Stimulated activated CD4-positive, alpha-beta T cell treated with anti-CD3 and anti-CD28 coated beads, Interleukin-4, amount 100 ng/mL, for 4 hours (primary cell): ENCODE measurements around the gene SIRT2.
"Not testable (repeated sequence)": the region's sequence is repeated elsewhere in the genome, so short reads cannot be mapped to it uniquely, and the experiment has no call there.

ENCODE experiments used
- DNase-seq, 2 experiments: peaks; one replicate each; pipeline ENCODE4 v3.0.0-alpha.2; 2020

Gene SIRT2

GRCh38 chr19:38843175-38843758, 56.2 kb downstream of the SIRT2 start:
- DNase-seq = no peak

GRCh38 chr19:38842439-38843174, 56.8 kb downstream of the SIRT2 start:
- DNase-seq = peak in 1 of 2 experiments; percentile 59

DNA sequence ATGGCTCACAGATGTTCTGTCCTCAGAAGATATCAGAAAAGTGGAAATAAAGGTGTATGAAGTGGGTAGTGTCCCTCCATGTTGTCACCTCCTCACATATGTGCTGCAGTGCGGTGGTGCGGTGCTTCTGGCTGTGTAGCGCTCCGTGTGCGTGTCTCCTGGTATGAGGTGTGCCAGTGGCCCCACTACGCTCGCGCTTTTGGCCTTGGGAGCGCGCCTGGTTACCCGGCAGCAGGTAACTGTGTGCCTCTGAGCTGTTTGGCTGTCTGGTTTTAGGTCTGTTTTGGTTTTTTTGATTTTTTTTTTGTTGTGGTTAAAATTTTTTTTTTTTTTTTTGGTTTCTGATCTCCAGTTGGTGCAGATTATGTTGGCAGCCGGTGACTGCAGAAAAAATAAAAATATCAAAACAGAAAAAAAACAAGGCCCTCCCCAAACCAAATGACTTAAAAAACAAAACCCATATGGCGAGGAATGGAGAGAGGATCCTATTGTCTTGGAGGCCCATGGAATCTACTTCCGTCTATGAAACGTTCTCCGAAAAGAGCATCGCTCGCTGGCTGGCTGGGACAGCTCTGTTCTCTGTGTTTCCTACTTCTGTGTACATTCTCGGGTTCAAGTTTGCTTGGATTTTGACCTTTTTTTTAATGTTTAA, 57.5 kb downstream of the SIRT2 start:
- DNase-seq = no peak

DNA sequence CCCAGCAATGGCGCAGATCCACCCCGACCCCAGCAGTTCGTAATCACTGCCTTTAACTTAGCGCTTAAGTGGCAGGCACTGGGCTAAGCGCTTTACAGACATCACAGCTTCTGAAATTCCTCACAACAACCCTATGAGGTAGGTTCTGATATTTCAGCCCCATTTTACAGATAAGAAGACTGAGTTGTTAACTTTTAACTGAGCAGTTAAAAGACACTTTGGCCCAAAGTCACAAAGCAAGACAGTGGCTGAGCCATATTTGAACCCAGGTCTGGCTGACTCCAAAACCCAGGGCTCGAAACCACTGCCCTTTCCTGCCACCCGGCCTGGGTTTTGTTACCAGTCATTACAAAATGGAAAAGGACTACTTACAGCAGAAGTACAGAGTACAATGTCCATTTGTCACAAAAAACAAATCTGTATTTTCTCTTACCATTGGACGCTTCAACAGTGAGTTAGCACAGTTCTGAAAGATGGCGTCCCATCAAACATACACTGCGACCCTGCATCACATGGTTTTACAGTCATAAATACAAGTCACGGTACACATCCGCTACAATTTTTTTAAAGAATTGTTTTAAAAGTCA, 58.1 kb downstream of the SIRT2 start:
- no peak for DNase-seq

DNA sequence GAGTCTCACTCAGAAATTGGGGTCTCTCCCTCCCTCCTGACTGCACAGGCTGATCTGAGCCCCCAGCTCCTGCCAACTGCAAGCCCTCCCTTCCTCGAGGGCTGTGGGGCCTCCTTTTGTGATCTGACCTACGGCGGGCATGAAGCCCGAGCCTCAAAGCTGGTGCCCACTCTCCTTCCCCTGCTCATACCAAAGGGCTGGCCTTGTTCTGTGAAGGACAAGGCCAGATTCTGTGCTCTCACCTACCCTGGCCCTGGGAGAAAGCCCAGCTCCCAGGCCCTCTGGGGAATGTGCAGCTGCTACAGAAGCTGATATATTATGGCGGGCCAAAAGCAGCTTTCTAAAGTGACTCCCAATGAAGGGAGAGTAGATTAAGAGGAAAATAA, 58.8 kb downstream of the SIRT2 start:
- no peak for DNase-seq

GRCh38 chr19:38839816-38840582, 59.4 kb downstream of the SIRT2 start:
- no peak for DNase-seq

- DNase-seq = no peak
These were observed 60.2 kb downstream of the SIRT2 start for GRCh38 chr19:38838986-38839761.

DNA sequence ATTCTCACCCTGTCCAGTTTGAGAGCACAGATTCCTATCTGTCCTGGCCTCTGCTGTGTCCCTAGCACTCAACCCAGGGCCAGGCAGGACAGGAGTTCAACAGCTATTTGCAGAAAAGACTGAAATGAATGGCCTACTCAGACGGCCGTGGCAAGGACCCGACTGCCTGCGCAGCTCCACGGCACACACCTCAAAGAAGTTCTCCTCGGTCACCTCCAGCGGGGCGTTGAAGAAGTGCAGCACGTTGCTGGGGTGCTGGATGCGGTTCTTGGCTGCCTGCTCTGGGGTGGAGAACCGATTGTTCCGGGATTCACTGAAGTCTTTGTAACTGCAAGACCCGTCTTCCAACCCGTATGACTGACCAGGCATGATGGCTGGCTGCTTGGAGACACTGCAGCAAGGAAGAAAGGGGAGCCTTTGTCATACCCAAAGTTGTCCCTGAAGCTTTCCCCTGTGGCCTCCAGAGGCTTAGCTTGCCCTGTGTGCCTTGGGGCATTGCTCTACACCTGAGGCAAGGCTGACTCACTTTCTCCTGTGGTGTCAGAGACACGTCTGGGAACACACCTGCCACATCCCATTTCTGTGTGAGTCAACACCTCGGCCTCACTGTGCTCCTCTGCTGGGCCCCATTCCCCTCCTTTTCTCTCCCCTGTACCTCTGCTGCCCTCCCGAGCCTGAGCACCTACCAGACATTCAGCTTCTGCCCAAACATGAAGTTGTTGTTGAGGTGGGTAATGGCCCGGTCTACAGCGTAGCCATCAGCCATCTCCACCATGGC, 61.0 kb downstream of the SIRT2 start:
- DNase-seq = peak; percentile 54 to 82

DNA sequence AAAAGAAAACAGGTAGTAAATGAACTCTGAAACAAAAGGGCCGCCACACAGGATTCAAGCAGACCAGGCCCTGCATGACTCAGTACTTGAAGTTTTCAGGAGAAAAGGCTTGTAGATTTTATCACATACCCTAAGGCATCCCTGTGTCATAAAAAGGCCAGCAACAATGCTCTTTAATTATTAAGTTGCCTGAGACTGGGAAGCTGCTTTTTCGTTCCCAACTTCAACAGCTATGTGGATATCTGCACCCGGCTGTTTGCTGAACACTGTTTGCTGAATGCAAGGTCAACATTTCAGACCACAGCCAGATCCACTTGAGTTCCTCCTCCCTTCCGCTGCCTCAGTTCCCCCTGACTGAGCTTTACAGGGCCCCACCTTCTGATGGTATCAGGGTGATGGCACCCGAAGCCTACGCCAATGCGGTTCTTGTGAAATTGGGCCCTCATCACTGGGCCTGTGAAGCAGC, 61.7 kb downstream of the SIRT2 start:
- no peak for DNase-seq

GRCh38 chr19:38836983-38837626, 62.3 kb downstream of the SIRT2 start:
- no peak for DNase-seq

- no peak for DNase-seq
These were observed 63.0 kb downstream of the SIRT2 start for GRCh38 chr19:38836159-38836982.

DNA sequence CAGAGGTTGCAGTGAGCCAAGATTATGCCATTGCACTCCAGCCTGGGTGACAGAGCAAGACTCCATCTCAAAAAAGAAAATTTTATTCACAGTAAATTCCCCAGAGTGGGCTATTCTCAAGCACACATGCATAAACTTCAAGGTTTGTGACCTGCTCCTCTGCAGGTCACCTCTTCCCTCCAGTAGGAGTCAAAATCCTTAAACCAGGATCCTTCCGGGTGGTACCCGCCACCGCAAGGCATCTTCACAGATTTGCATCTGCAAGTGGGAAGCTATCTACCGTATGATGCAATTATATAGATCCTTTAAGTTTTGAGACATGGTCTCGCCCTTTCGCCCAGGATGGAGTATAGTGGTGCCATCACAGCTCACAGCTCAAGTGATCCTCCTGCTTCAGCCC, 64.8 kb downstream of the SIRT2 start:
- no peak for DNase-seq

DNA sequence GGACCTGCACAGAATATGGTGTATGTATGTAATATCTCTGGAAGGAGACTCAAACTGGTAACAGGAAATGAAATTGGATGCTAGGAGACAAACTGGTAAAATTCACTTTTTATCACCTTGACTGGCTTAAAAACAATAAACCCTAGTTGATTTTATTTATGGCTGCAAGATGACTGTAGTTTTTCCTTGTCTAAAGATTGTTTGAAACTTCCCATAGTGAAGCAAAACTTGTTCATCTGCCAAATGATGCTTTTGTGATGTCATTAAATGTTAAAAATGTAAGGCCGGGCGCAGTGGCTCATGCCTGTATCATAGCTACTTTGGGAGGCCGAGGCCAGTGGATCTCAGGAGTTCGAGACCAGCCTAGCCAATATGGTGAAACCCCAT, 65.3 kb downstream of the SIRT2 start:
- no peak for DNase-seq

DNA sequence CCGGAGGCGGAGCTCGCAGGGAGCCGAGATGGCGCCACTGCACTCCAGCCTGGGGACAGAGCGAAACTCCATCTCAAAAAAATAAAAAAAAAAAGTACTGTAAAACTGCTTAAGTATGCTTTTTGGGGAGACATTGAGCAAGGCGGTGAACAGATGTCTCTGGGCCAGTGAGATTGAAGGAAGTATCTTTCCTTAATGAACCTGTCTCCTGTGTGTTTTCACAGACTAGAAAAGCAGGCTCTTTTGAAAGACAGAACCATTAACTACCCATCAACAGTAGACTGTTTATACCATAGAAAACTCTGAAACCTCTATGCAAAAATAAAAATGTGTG, 66.4 kb downstream of the SIRT2 start:
- DNase-seq = no peak

GRCh38 chr19:38831142-38831605, 68.2 kb downstream of the SIRT2 start:
- no peak for DNase-seq

DNA sequence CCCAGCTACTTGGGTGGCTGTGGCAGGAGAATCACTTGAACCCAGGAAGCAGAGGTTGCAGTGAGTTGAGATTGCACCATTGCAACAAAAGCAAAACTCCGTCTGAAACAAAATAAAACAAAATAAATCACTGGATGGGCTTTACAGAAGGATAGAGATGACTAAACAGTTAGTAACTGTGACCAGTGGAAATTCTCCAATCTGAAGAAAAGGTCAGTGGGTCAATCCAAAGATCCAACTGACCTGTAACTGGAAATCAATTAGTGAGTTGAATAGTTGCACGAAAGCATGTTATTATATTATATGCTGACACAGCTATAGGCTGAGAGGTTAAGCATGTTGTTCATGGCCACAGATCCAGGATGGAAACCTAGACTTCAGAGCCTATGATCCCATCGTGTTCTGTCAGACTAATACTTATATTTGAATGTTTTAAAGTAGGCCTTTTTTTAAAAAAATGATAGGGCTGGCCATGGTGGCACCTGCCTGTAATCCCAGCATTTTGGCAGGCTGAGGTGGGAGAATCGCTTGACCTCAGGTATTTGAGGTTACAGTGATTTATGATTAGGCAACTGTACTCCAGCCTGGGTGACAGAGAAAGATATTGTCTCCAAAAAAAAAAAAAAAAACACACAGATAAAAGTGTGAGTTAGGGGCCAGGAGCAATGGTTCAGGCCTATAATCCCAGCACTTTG, 69.2 kb downstream of the SIRT2 start:
- no peak for DNase-seq

DNA sequence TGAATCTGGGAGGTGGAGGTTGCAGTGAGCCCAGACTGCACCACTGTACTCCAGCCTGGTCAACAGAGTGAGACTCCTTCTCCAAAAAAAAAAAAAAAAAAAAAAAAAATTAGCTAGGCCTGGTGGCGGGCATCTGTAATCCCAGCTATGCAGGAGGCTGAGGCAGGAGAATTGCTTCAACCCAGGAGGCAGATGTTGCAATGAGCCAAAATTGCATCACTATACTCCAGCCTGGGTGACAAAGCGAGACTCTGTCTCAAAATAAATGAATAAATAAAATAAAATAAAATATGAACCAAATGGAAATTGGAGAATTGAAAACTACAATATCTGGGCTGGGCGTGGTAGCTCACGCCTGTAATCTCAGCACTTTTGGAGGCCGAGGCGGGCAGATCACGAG, 70.2 kb downstream of the SIRT2 start:
- not testable (repeated sequence) for DNase-seq
